NCI-H460 (cell line): ENCODE data around the gene PDE9A. TPM values are rescaled to one million over a fixed set of nuclear protein-coding genes. Genes with fewer than 3 reads are reported as not detected.

Experiments
- DNase-seq: peaks from one replicate; pipeline ENCODE4 v3.0.0-alpha.2; 2016; ENCODE audit warnings: low read depth; ENCODE audit errors: extremely low read depth
- total RNA-seq: library from RNA; depleted of rRNA; stranded (reverse); fragments of >200 nt; shearing (Covaris generic); gene quantifications from 2 replicates; pipeline ENCODE4 v1.2.3, GENCODE V29; 2014

PDE9A gene
- total RNA-seq, 1 experiment from 2014 or later, result 5.3 TPM

- DNase-seq, result no peak
Measured at GRCh38 chr21:42734323-42734971, 81.0 kb downstream of the PDE9A start.

GRCh38 chr21:42735061-42735460 lies 81.6 kb downstream of the PDE9A start:
- no peak for DNase-seq

- no peak for DNase-seq
Measured at GRCh38 chr21:42735944-42736343, 82.5 kb downstream of the PDE9A start.

- DNase-seq, result no peak
Measured at GRCh38 chr21:42736646-42737350, 83.4 kb downstream of the PDE9A start.

- no peak for DNase-seq
Measured at GRCh38 chr21:42737951-42738590, 84.7 kb downstream of the PDE9A start.

GRCh38 chr21:42739061-42739931 lies 85.9 kb downstream of the PDE9A start:
- no peak for DNase-seq

- DNase-seq, result no peak
Measured at GRCh38 chr21:42740405-42740909, 87.0 kb downstream of the PDE9A start.

GRCh38 chr21:42741066-42741465 lies 87.6 kb downstream of the PDE9A start:
- DNase-seq, result no peak

- no peak for DNase-seq
Measured at GRCh38 chr21:42744520-42745445, 91.4 kb downstream of the PDE9A start.

GRCh38 chr21:42745511-42746239 lies 92.3 kb downstream of the PDE9A start:
- DNase-seq, result no peak

- no peak for DNase-seq
Measured at GRCh38 chr21:42746240-42746592, 92.8 kb downstream of the PDE9A start.

GRCh38 chr21:42746593-42747275 lies 93.3 kb downstream of the PDE9A start:
- no peak for DNase-seq

- DNase-seq, result no peak
Measured at GRCh38 chr21:42747276-42747701, 93.9 kb downstream of the PDE9A start.

GRCh38 chr21:42747746-42748351 lies 94.4 kb downstream of the PDE9A start:
- DNase-seq, result no peak

GRCh38 chr21:42748620-42749176 lies 95.3 kb downstream of the PDE9A start:
- DNase-seq, result no peak

- DNase-seq, result no peak
Measured at GRCh38 chr21:42750737-42751530, 97.5 kb downstream of the PDE9A start.

GRCh38 chr21:42751866-42752265 lies 98.4 kb downstream of the PDE9A start:
- no peak for DNase-seq
